Muscle layer of duodenum (tissue), 2 donors: ENCODE data around the gene RUFY4.

ENCODE experiments used
- H3K27ac ChIP-seq: one replicate; pipeline ENCODE4 v1.7.0; 2013; ENCODE audit warnings: mild to moderate bottlenecking, low read length
- H3K27me3 ChIP-seq: one replicate; pipeline ENCODE4 v1.7.0; 2013; ENCODE audit warnings: low read depth, mild to moderate bottlenecking, control low read depth, low read length
- H3K36me3 ChIP-seq, 2 donors: one replicate each; pipeline ENCODE4 v1.7.0; 2013; ENCODE audit warnings: low read length in 2 of 2, control low read depth in 1 of 2, mild to moderate bottlenecking in 1 of 2; ENCODE audit not compliant: insufficient read depth in 2 of 2, control insufficient read depth in 1 of 2
- H3K4me1 ChIP-seq, 2 donors: one replicate each; pipeline ENCODE4 v1.7.0; 2013; ENCODE audit warnings: low read length in 2 of 2, mild to moderate bottlenecking in 2 of 2, control low read depth in 1 of 2, moderate library complexity in 1 of 2; ENCODE audit not compliant: insufficient read depth in 2 of 2, control insufficient read depth in 1 of 2
- H3K4me3 ChIP-seq, 2 donors: one replicate each; pipeline ENCODE4 v1.7.0; 2013; ENCODE audit warnings: low read length in 2 of 2, low read depth in 1 of 2, mild to moderate bottlenecking in 1 of 2
- H3K9me3 ChIP-seq, 2 donors: one replicate each; pipeline ENCODE4 v1.7.0; 2013; ENCODE audit warnings: low read length in 2 of 2, control low read depth in 1 of 2, mild to moderate bottlenecking in 1 of 2; ENCODE audit not compliant: control insufficient read depth in 1 of 2
- donor health status: healthy.

The RUFY4 gene

DNA sequence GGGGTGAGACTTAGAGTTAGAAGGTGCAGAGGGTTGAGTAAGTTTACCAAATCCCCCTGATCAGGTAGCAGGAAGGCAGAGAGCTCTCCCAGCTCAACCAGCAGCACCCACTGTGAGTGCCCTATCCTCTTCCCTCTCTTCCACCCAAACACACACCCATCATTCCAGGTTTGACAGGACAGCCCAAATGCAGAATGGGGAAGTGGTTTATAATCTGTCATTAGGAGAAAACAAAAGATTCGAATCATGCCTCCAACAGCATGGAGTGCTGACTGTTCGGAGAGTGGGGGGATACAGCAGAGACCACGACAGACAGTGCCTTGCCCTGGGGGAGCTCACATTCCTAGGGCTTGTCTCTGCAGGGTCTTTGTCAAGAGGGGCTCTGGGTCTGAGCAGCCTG lies 68.5 kb downstream of the RUFY4 start:
- Histone ChIP-seq H3K4me3 (no peak overlapping the region), H3K4me1 (no peaks in the 10 kb centered on the region), H3K27ac (no peak overlapping the region), H3K27me3 (no peaks in the 10 kb centered on the region), H3K9me3 (no peaks in the 10 kb centered on the region), H3K36me3 (no peaks in the 10 kb centered on the region)

GRCh38 chr2:218138047-218138446 lies 69.0 kb downstream of the RUFY4 start:
- Histone ChIP-seq H3K27me3 (no peaks in the 10 kb centered on the region), H3K4me3 (no peak overlapping the region)

More at GRCh38 chr2:218138047-218138446, 69.0 kb downstream of the RUFY4 start:
- no peaks in the 10 kb centered on the region for H3K36me3 ChIP-seq
- H3K27ac ChIP-seq, result no peak overlapping the region
- H3K4me1 ChIP-seq, result no peaks in the 10 kb centered on the region
- H3K9me3 ChIP-seq, result no peaks in the 10 kb centered on the region
